Measurements from ENCODE around the gene TALDO1.

Gene TALDO1

DNA sequence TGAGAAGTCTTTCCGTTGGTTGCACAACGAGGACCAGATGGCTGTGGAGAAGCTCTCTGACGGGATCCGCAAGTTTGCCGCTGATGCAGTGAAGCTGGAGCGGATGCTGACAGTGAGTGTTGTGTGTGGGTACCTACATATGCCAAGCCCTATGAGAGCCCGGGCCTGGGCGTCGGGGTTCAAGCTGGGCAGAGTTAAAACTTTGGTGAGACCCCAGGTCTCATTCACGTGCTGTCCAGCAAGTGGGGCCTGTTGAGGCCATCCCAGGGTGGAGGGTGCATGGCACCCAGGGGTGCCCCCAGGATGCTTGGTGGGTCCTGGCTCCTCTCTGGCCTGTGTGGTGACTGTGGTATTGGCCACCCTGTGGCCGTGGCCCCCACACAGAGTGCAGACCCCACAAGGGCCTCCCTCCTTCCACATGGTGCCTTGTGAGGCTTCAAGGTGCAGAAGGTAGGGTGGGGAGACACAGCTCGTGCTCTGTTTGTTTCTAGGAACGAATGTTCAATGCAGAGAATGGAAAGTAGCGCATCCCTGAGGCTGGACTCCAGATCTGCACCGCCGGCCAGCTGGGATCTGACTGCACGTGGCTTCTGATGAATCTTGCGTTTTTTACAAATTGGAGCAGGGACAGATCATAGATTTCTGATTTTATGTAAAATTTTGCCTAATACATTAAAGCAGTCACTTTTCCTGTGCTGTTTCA is 17.2 kb downstream of the TALDO1 start:
- no peaks in the 10 kb centered on the region for H3F3A ChIP-seq (ENCODE audit: insufficient read depth, low read length)
- no peak overlapping the region for H3K9ac ChIP-seq (ENCODE audit: low read length)
- no peak overlapping the region for H2AFZ ChIP-seq (ENCODE audit: low read length)
- TF ChIP-seq, protein P1, sequence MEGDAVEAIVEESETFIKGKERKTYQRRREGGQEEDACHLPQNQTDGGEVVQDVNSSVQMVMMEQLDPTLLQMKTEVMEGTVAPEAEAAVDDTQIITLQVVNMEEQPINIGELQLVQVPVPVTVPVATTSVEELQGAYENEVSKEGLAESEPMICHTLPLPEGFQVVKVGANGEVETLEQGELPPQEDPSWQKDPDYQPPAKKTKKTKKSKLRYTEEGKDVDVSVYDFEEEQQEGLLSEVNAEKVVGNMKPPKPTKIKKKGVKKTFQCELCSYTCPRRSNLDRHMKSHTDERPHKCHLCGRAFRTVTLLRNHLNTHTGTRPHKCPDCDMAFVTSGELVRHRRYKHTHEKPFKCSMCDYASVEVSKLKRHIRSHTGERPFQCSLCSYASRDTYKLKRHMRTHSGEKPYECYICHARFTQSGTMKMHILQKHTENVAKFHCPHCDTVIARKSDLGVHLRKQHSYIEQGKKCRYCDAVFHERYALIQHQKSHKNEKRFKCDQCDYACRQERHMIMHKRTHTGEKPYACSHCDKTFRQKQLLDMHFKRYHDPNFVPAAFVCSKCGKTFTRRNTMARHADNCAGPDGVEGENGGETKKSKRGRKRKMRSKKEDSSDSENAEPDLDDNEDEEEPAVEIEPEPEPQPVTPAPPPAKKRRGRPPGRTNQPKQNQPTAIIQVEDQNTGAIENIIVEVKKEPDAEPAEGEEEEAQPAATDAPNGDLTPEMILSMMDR (IDR thresholded peaks at IDR 0.05; ENCODE audit: low read length), result no peak
- TF ChIP-seq EZH2 (IDR thresholded peaks at IDR 0.05; ENCODE audit: borderline replicate concordance, low read length), result no peak
- peaks cover 75% of the 10 kb centered on the region for H3K36me3 ChIP-seq (ENCODE audit: insufficient read depth, low read length)
- H4K20me1 ChIP-seq (ENCODE audit: insufficient read depth, low read length), result no peaks in the 10 kb centered on the region
- H3K9me3 ChIP-seq (ENCODE audit: low read length), result no peaks in the 10 kb centered on the region
- no peak overlapping the region for H3K4me2 ChIP-seq (ENCODE audit: low read length)
- no peak overlapping the region for H3K4me3 ChIP-seq (ENCODE audit: low read depth, low read length, poor library complexity, severe bottlenecking)
- peaks cover 5% of the 10 kb centered on the region for H3K4me1 ChIP-seq (ENCODE audit: insufficient read depth, low read length, severe bottlenecking)
- H3K27me3 ChIP-seq (ENCODE audit: insufficient read depth, low read length), result no peaks in the 10 kb centered on the region
- no peaks in the 10 kb centered on the region for H3K79me2 ChIP-seq (ENCODE audit: insufficient read depth, low read length)
- H3K27ac ChIP-seq (ENCODE audit: low read depth, low read length, poor library complexity, severe bottlenecking), result no peak overlapping the region
- no peaks in the 10 kb centered on the region for H3K9me2 ChIP-seq (ENCODE audit: low read depth, low read length)

DNA sequence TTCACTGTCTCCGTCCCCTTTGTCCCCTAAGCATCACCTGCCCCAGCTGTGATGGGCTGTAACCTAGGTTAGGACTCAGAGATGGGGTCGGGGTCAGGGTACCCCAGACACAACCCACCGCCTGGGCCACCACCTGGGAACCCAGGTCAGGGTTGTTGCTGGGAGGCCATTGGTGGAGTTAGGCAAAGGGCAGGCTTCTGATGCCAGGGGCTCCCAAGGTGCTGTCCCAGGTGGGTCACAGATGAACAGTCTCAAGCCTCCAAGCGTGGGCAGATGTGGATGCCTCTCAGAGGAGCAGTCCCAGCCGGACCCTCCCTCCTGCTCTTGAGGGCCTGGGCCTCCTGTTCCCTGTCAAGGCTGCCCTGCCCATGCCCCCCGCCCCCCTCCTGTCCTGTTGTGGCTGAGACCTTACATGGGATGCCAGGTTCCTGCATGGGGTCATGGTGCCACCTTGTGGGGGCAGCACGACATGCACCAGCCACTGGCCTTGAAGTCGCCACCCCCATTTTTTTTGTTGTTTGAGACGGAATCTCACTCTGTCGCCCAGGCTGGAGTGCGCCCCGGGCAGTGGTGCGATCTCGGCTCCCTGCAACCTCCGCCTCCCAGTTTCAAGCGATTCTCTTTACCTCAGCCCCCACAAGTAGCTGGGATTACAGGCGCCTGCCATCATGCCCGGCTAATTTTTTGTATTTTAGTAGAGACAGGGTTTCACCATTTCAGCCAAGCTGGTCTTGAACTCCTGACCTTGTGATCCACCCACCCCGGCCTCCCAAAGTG is 17.9 kb downstream of the TALDO1 start:
- H3K9me2 ChIP-seq (ENCODE audit: low read depth, low read length), result no peaks in the 10 kb centered on the region
- no peak overlapping the region for H3K9ac ChIP-seq (ENCODE audit: low read length)
- H3K27me3 ChIP-seq (ENCODE audit: insufficient read depth, low read length), result no peaks in the 10 kb centered on the region
- peaks cover 5% of the 10 kb centered on the region for H3K4me1 ChIP-seq (ENCODE audit: insufficient read depth, low read length, severe bottlenecking)
- H3K4me2 ChIP-seq (ENCODE audit: low read length), result no peak overlapping the region
- H4K20me1 ChIP-seq (ENCODE audit: insufficient read depth, low read length), result no peaks in the 10 kb centered on the region
- no peaks in the 10 kb centered on the region for H3K9me3 ChIP-seq (ENCODE audit: low read length)
- no peaks in the 10 kb centered on the region for H3F3A ChIP-seq (ENCODE audit: insufficient read depth, low read length)
- no peak overlapping the region for H3K4me3 ChIP-seq (ENCODE audit: low read depth, low read length, poor library complexity, severe bottlenecking)
- no peak overlapping the region for H3K27ac ChIP-seq (ENCODE audit: low read depth, low read length, poor library complexity, severe bottlenecking)
- no peak overlapping the region for H2AFZ ChIP-seq (ENCODE audit: low read length)
- no peak for TF ChIP-seq EZH2 (IDR thresholded peaks at IDR 0.05; ENCODE audit: borderline replicate concordance, low read length)
- TF ChIP-seq, protein P1 (IDR thresholded peaks at IDR 0.05; ENCODE audit: low read length), result peak; percentile 72
- H3K79me2 ChIP-seq (ENCODE audit: insufficient read depth, low read length), result no peaks in the 10 kb centered on the region
- peaks cover 74% of the 10 kb centered on the region for H3K36me3 ChIP-seq (ENCODE audit: insufficient read depth, low read length)

DNA sequence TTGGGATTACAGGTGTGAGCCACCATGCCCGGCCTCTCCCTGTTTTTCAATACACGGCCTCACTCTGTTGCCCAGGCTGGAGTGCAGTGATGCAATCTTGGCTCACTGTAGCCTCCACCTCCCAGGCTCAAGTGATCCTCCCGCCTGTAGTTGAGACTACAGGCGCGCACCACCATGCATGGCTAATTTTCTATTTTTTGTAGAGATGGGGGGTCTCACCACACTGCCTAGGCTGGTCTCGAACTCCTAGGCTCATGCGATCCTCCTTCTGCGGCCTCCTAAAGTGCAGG is 18.5 kb downstream of the TALDO1 start:
- H4K20me1 ChIP-seq (ENCODE audit: insufficient read depth, low read length), result no peaks in the 10 kb centered on the region
- peaks cover 75% of the 10 kb centered on the region for H3K36me3 ChIP-seq (ENCODE audit: insufficient read depth, low read length)

More for the DNA sequence above, 18.5 kb downstream of the TALDO1 start:
- Histone ChIP-seq H3K4me3 (ENCODE audit: low read depth, low read length, poor library complexity, severe bottlenecking) (no peak overlapping the region), H3K4me1 (ENCODE audit: insufficient read depth, low read length, severe bottlenecking) (peaks cover 5% of the 10 kb centered on the region), H3K27ac (ENCODE audit: low read depth, low read length, poor library complexity, severe bottlenecking) (no peak overlapping the region), H3K79me2 (ENCODE audit: insufficient read depth, low read length) (no peaks in the 10 kb centered on the region), H3K4me2 (ENCODE audit: low read length) (no peak overlapping the region), H3K9me2 (ENCODE audit: low read depth, low read length) (no peaks in the 10 kb centered on the region), H3K9ac (ENCODE audit: low read length) (no peak overlapping the region), H3K9me3 (ENCODE audit: low read length) (no peaks in the 10 kb centered on the region), H3F3A (ENCODE audit: insufficient read depth, low read length) (no peaks in the 10 kb centered on the region), H2AFZ (ENCODE audit: low read length) (no peak overlapping the region), H3K27me3 (ENCODE audit: insufficient read depth, low read length) (no peaks in the 10 kb centered on the region)
- no peak for TF ChIP-seq EZH2 (IDR thresholded peaks at IDR 0.05; ENCODE audit: borderline replicate concordance, low read length)
- TF ChIP-seq, protein P1 (IDR thresholded peaks at IDR 0.05; ENCODE audit: low read length), result no peak
